Ascending aorta (tissue), 2 donors: Measurements from ENCODE around the gene PI4K2A. TPM values are rescaled to one million over a fixed set of nuclear protein-coding genes. Genes with fewer than 3 reads are reported as not detected.

ENCODE experiments used
- DNase-seq, 2 donors: peaks; one replicate each; pipeline ENCODE4 v3.0.0-alpha.2; 2019; ENCODE audit warnings: low spot score in 2 of 2
- H3K27ac ChIP-seq, 2 donors: fragments of 200-600 bp; sonication (generic); one replicate each; pipeline ENCODE4 v1.5.1; 2016 to 2017; ENCODE audit warnings: mild to moderate bottlenecking in 1 of 2
- H3K27me3 ChIP-seq: fragments of 200-600 bp; sonication (generic); one replicate; pipeline ENCODE4 v1.5.1; 2017
- H3K36me3 ChIP-seq, 2 donors: fragments of 200-600 bp; sonication (generic); one replicate each; pipeline ENCODE4 v1.5.1; 2016
- H3K4me1 ChIP-seq, 2 donors: fragments of 200-600 bp; sonication (generic); one replicate each; pipeline ENCODE4 v1.5.1; 2016 to 2017; ENCODE audit warnings: mild to moderate bottlenecking in 1 of 2
- H3K4me3 ChIP-seq, 2 donors: fragments of 200-600 bp; sonication (generic); one replicate each; pipeline ENCODE4 v1.5.1; 2016 to 2017; ENCODE audit warnings: mild to moderate bottlenecking in 1 of 2
- H3K9me3 ChIP-seq, 2 donors: fragments of 200-600 bp; sonication (generic); one replicate each; pipeline ENCODE4 v1.5.1; 2016
- intact Hi-C: fragments of 100-400 bp; cut with DNase I; formaldehyde crosslinking; loops from one replicate; pipeline ENCODE4 v1.15.1; 2023
- total RNA-seq: library from RNA; depleted of rRNA; stranded (reverse); fragments of >200 nt; gene quantifications from one replicate; pipeline ENCODE4 v1.1.0, GENCODE V29; 2016
- TF ChIP-seq, protein P1 (sequence below), 3 experiments: fragments of 200-600 bp in 2 of 3; fragments of 450-650 bp in 1 of 3; sonication (generic) in 2 of 3; IDR thresholded peaks; one replicate each; pipeline ENCODE4 v1.5.1; 2016 to 2019; ENCODE audit warnings: antibody characterized with exemption in 3 of 3, mild to moderate bottlenecking in 1 of 3, moderate library complexity in 1 of 3

PI4K2A gene
- total RNA-seq, 1 donor from 2014 or later, result 33.7 TPM

DNA sequence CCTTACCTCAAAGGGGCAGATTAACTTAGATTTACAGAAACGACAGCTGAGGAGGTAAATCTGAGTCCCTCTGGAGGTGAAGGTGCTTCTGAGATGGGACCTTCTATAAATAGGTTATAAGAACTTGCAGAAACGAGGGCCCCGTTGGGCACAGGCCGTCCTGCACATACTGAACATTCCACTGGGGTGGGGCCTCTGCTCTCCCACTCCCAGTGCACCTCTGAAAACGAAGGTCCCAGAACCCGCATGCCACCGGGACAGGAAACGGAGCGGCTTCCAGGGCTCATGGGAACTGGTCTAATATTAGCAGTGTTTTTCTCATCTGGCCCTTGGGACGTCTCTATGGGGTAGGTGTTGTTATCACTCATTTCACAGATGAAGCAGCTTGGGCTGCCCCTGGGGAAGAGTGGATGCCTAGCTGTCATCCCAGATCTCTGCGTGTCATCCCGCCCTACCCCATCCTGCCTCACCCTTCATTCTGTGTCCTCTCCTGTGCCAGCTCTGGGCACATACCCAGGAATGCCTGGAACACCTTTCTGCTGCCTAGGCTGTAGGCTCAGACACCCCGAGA is 31.4 kb upstream of the PI4K2A start:
- TF ChIP-seq, protein P1, sequence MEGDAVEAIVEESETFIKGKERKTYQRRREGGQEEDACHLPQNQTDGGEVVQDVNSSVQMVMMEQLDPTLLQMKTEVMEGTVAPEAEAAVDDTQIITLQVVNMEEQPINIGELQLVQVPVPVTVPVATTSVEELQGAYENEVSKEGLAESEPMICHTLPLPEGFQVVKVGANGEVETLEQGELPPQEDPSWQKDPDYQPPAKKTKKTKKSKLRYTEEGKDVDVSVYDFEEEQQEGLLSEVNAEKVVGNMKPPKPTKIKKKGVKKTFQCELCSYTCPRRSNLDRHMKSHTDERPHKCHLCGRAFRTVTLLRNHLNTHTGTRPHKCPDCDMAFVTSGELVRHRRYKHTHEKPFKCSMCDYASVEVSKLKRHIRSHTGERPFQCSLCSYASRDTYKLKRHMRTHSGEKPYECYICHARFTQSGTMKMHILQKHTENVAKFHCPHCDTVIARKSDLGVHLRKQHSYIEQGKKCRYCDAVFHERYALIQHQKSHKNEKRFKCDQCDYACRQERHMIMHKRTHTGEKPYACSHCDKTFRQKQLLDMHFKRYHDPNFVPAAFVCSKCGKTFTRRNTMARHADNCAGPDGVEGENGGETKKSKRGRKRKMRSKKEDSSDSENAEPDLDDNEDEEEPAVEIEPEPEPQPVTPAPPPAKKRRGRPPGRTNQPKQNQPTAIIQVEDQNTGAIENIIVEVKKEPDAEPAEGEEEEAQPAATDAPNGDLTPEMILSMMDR (IDR thresholded peaks at IDR 0.05), result no peak
- no peaks in the 10 kb centered on the region for H3K9me3 ChIP-seq
- no peaks in the 10 kb centered on the region for H3K36me3 ChIP-seq
- peak overlapping the region; percentile 47 to 73 for H3K27ac ChIP-seq
- DNase-seq, result peak in 1 of 2 donors; percentile 72
- peaks cover 0 to 24% of the 10 kb centered on the region in 2 donors for H3K4me1 ChIP-seq
- intact Hi-C loops, result no loop called here
- no peaks in the 10 kb centered on the region for H3K27me3 ChIP-seq
- no peak overlapping the region for H3K4me3 ChIP-seq

DNA sequence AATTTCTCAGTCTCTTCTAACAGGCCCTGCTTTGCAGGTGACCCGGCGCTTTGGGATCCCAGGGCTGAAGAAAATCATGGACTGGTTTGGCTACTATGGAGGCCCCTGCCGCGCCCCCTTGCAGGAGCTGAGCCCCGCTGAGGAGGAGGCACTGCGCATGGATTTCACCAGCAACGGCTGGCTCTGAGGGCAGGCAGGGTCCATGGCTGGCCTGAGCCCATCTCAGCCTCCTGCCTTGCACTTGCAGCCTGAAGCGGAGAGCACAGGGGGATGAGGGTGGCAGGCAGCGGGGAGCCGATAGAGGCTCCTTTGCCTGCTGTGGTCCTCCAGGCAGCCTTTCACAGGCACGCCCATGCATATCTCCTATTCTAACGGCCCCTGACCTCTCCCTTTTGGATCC is 29.0 kb upstream of the PI4K2A start:
- H3K4me1 ChIP-seq, result peaks cover 0 to 24% of the 10 kb centered on the region in 2 donors
- TF ChIP-seq, protein P1 (IDR thresholded peaks at IDR 0.05), result no peak
- H3K27me3 ChIP-seq, result no peaks in the 10 kb centered on the region
- no peak for DNase-seq
- H3K9me3 ChIP-seq, result no peaks in the 10 kb centered on the region
- H3K36me3 ChIP-seq, result no peaks in the 10 kb centered on the region
- peak overlapping the region in 1 of 2 donors; percentile 44 for H3K27ac ChIP-seq
- intact Hi-C loops, result no loop called here
- no peak overlapping the region for H3K4me3 ChIP-seq

DNA sequence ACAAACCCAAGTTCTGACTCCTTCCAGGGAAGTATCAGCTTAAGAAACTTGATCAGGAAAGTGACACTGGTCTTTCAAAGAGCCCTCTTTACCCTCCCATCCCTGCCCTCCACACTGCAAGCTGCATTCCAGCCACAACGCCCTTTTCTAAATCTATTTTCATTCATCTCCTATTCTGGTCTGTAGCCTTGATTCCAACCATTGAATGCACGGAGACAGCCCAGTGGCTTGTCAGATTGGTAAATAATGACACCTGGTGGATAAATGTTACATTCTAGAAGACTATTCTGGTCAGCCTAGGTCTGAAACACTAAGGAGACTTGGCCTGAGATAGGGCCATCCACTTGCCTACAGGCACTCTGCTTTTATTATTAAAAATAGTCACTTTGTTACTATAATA is 28.1 kb upstream of the PI4K2A start:
- Histone ChIP-seq H3K9me3 (no peaks in the 10 kb centered on the region), H3K4me3 (no peak overlapping the region), H3K27ac (peak overlapping the region in 1 of 2 donors; percentile 44), H3K36me3 (no peaks in the 10 kb centered on the region), H3K4me1 (peaks cover 0 to 24% of the 10 kb centered on the region in 2 donors), H3K27me3 (no peaks in the 10 kb centered on the region)
- TF ChIP-seq, protein P1 (IDR thresholded peaks at IDR 0.05), result peak; percentile 41 to 75 (median 62)
- intact Hi-C loops, result loop anchor here (1.0 to 2.0 kb wide), 2 partner anchors 40 to 150 kb away; partner anchors contain the start of gene ANKRD2
- no peak for DNase-seq

DNA sequence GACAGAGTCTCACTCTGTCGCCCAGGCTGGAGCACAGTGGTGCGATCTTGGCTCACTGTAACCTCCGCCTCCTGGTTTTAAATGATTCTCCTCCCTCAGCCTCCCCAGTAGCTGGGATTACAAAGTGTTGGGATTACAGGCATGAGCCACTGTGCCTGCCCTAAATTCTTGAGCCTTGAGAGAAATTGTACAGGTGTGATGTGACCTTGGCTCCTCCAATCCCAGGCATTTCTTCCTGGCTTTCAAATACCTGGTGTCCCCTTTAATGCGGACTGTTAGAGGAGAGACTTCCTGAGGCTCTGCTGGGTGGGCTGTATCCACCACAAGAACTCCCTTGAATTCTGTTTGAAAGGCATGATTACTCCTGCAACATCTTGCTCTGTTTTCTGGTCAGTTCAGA is 22.2 kb upstream of the PI4K2A start:
- no peaks in the 10 kb centered on the region for H3K9me3 ChIP-seq
- H3K4me3 ChIP-seq, result no peak overlapping the region
- no peak overlapping the region for H3K27ac ChIP-seq
- no peak for DNase-seq
- TF ChIP-seq, protein P1 (IDR thresholded peaks at IDR 0.05), result no peak
- intact Hi-C loops, result no loop called here
- no peaks in the 10 kb centered on the region for H3K27me3 ChIP-seq
- H3K36me3 ChIP-seq, result no peaks in the 10 kb centered on the region
- no peaks in the 10 kb centered on the region for H3K4me1 ChIP-seq

DNA sequence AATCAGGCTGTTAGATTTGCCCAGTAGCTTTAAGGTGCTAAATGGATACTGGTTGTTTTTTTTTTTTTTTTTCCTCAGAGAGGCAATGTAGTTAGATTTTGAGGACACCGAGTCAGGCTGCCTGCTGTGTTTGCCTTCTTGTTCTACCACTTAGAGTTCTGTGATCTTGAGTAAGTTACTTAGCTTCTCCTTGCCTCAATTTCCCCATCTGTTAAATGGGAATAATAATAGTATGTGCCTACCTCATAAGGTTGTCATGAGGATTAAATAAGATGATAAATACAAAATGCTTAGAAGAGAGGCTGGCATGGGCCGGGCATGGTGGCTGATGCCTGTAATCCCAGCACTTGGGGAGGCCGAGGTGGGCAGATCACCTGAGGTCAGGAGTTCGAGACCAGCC is 21.7 kb upstream of the PI4K2A start:
- intact Hi-C loops, result no loop called here
- DNase-seq, result no peak
- no peak overlapping the region for H3K4me3 ChIP-seq
- H3K9me3 ChIP-seq, result no peaks in the 10 kb centered on the region
- no peaks in the 10 kb centered on the region for H3K4me1 ChIP-seq
- H3K36me3 ChIP-seq, result no peaks in the 10 kb centered on the region
- TF ChIP-seq, protein P1 (IDR thresholded peaks at IDR 0.05), result no peak
- no peak overlapping the region for H3K27ac ChIP-seq
- no peaks in the 10 kb centered on the region for H3K27me3 ChIP-seq

DNA sequence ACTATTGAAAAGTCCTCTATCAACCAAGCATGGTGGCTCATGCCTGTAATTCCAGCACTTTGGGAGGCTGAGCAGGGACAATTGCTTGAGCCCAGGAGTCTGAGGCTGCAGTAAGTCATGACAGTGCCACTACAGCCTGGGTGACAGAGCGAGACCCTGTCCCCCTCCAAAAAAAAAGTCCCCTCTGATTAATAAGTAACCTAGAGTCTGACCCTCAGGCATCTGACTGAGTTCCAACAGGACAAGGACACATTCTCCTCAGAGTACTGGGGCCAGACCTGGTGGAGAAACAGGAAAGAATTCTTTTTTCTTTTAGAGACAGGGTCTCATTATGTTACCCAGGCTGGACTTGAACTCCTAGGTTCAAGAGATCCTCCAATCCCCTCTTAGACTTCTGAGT is 17.2 kb upstream of the PI4K2A start:
- TF ChIP-seq, protein P1 (IDR thresholded peaks at IDR 0.05), result no peak
- H3K9me3 ChIP-seq, result no peaks in the 10 kb centered on the region
- no peak overlapping the region for H3K4me3 ChIP-seq
- intact Hi-C loops, result no loop called here
- no peaks in the 10 kb centered on the region for H3K36me3 ChIP-seq
- H3K27me3 ChIP-seq, result no peaks in the 10 kb centered on the region
- DNase-seq, result no peak
- no peaks in the 10 kb centered on the region for H3K4me1 ChIP-seq
- no peak overlapping the region for H3K27ac ChIP-seq
